ENCODE measurements around the gene TNFRSF21.

TNFRSF21 gene

GRCh38 chr6:47290124-47290834 is 19.4 kb downstream of the TNFRSF21 start:
- DNase-seq (ENCODE audit: extremely low read depth, low read depth): no peak
- no peak for TF ChIP-seq CTCF (IDR thresholded peaks at IDR 0.05; ENCODE audit: low read depth, low read length)

- no peak for TF ChIP-seq CTCF (IDR thresholded peaks at IDR 0.05; ENCODE audit: low read depth, low read length)
- DNase-seq (ENCODE audit: extremely low read depth, low read depth): no peak
Measured at GRCh38 chr6:47288267-47289090, 21.2 kb downstream of the TNFRSF21 start.

- TF ChIP-seq CTCF (IDR thresholded peaks at IDR 0.05; ENCODE audit: low read depth, low read length): no peak
- no peak for DNase-seq (ENCODE audit: extremely low read depth, low read depth)
Measured at GRCh38 chr6:47286301-47286700, 23.4 kb downstream of the TNFRSF21 start.

- TF ChIP-seq CTCF (IDR thresholded peaks at IDR 0.05; ENCODE audit: low read depth, low read length): no peak
- no peak for DNase-seq (ENCODE audit: extremely low read depth, low read depth)
Measured at GRCh38 chr6:47283993-47284392, 25.7 kb downstream of the TNFRSF21 start.

- DNase-seq (ENCODE audit: extremely low read depth, low read depth): peak; percentile 15
- TF ChIP-seq CTCF (IDR thresholded peaks at IDR 0.05; ENCODE audit: low read depth, low read length): no peak; the same call in 1 of the 2 replicates
Measured at GRCh38 chr6:47278545-47278944, 31.2 kb downstream of the TNFRSF21 start.

GRCh38 chr6:47277702-47278101 is 32.0 kb downstream of the TNFRSF21 start:
- no peak for DNase-seq (ENCODE audit: extremely low read depth, low read depth)
- no peak for TF ChIP-seq CTCF (IDR thresholded peaks at IDR 0.05; ENCODE audit: low read depth, low read length)

GRCh38 chr6:47276377-47276776 is 33.3 kb downstream of the TNFRSF21 start:
- no peak for DNase-seq (ENCODE audit: extremely low read depth, low read depth)
- no peak for TF ChIP-seq CTCF (IDR thresholded peaks at IDR 0.05; ENCODE audit: low read depth, low read length)

Data from AG09319 (cell line).